Measurements from ENCODE around the gene DNAJC24.
A peak's percentile ranks its signal among the peaks of the same experiment; 100 is the strongest.

The DNAJC24 gene

DNA sequence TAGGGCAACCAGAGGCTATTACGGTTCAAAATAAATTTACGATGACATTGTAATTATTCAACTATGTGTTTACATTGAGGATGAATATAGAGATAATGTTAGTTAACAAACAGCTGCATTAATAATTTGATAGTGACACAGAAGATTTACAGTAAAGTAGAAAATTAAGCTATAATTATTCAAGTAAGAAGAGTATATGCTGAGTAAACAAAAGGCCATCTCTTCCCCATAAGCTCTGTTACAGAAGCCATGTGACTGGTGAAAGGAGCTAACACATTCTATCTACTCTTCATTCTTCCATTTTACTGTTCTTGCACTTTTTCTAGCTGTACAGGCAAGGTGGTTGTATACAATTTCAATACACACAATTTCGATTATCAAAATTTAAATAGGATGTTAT, 85.5 kb downstream of the DNAJC24 start:
- POLR2A ChIA-PET = no interaction called here
- CTCF ChIA-PET = no interaction called here
- no peak for DNase-seq (ENCODE audit: extremely low spot score)
- TF ChIP-seq SUZ12 (IDR thresholded peaks at IDR 0.05) (no peak), BHLHE40 (IDR thresholded peaks at IDR 0.05; ENCODE audit: borderline replicate concordance) (no peak), FOXM1 (IDR thresholded peaks at IDR 0.05; ENCODE audit: borderline replicate concordance) (no peak), SP1 (IDR thresholded peaks at IDR 0.05) (no peak), ZNF384 (IDR thresholded peaks at IDR 0.05) (no peak), L3MBTL2 (conservative IDR thresholded peaks at IDR 0.05) (no peak), PKNOX1 (IDR thresholded peaks at IDR 0.05) (no peak), FOXA1 (IDR thresholded peaks at IDR 0.05) (no peak)

DNA sequence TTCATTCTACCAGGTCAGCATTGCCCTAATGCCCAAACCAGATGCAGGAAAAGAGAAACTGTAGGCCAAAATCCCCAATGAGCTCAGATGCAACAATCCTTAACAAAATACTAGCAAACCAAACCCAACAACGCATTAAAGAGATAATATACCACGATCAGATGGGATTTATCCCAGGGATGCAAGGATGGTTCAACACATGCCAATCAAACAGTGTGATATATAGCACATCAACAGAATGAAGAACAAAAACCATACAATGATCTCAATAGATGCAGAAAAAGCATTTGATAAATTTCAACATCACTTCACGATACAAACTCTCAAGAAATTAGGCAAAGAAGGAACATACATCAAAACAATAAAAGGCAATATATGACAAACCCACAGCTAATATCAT, 94.8 kb downstream of the DNAJC24 start:
- TF ChIP-seq PKNOX1 (IDR thresholded peaks at IDR 0.05) = peak; percentile 77
- TF ChIP-seq FOXK2 (IDR thresholded peaks at IDR 0.05) = no peak
- POLR2A ChIA-PET = no interaction called here
- no peak for DNase-seq (ENCODE audit: extremely low spot score)

DNA sequence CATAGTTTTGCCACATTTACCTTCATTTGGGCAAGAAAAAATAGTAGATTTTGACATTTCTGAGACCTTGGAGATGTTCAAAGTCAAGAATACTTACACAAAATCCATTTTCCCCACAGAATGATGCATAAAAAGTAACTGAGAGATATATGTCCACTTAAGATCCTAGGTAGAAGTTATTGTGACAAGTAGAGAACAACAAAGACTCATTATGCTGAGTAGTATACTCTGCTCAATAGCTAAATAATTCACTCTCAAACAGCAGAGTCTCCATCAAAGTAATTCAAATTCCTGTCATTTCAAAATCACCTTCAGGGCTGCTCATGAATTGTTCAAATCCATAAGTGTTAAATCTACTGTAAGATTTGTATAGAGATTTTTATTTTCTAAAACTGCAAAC, 104.4 kb downstream of the DNAJC24 start:
- CTCF ChIA-PET = no interaction called here
- DNase-seq (ENCODE audit: extremely low spot score) = no peak
- POLR2A ChIA-PET = no interaction called here
- TF ChIP-seq PKNOX1 (IDR thresholded peaks at IDR 0.05) (no peak), FOXK2 (IDR thresholded peaks at IDR 0.05) (no peak), ARNT (IDR thresholded peaks at IDR 0.05) (no peak), NFRKB (IDR thresholded peaks at IDR 0.05) (no peak), FOXA1 (IDR thresholded peaks at IDR 0.05) (no peak), TARDBP (IDR thresholded peaks at IDR 0.05) (no peak), ELF4 (IDR thresholded peaks at IDR 0.05) (no peak), ZNF384 (IDR thresholded peaks at IDR 0.05) (no peak), HDGF (IDR thresholded peaks at IDR 0.05; ENCODE audit: borderline replicate concordance) (no peak), L3MBTL2 (conservative IDR thresholded peaks at IDR 0.05) (no peak), FOXM1 (IDR thresholded peaks at IDR 0.05; ENCODE audit: borderline replicate concordance) (no peak), CTBP1 (IDR thresholded peaks at IDR 0.05; ENCODE audit: borderline replicate concordance) (no peak), SUZ12 (IDR thresholded peaks at IDR 0.05) (no peak)

More for the DNA sequence above, 94.8 kb downstream of the DNAJC24 start:
- CTCF ChIA-PET = no interaction called here

DNA sequence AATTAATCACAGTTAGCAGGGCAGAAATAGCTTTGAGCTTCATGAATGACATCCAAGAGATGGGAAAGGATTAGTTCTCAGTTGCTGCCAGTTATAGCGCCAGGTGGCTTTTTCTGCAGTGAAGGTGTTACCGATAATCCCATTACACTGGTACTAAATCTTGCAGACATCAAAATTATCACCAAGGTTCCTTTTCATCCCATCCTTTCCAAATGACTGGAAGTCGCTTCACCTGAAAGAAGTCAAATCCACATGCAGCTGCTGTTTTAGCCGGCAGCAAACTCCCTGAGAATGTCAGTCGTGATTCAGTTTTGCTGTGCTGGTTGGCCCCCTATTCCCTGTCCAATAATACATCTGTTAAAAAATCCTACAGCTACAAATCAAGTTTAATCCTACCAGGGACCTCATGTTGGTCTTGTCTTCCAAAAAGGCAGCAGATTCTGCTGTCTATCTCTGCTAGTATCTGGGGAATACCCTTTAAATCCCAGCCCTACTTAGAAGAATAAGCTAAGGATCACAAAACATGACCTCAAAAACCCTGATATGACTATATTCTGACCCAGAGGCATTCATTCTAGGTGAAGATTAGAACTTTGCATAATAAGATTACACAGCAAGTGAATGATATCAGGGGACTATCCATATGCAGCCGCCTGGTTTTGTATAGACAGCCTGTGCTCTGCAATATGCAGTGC, 108.0 kb downstream of the DNAJC24 start:
- TF ChIP-seq HDGF (IDR thresholded peaks at IDR 0.05; ENCODE audit: borderline replicate concordance) = no peak
- TF ChIP-seq FOXM1 (IDR thresholded peaks at IDR 0.05; ENCODE audit: borderline replicate concordance) = no peak
- no peak for TF ChIP-seq BHLHE40 (IDR thresholded peaks at IDR 0.05; ENCODE audit: borderline replicate concordance)
- TF ChIP-seq L3MBTL2 (conservative IDR thresholded peaks at IDR 0.05) = no peak
- TF ChIP-seq ZNF384 (IDR thresholded peaks at IDR 0.05) = no peak
- TF ChIP-seq LEF1 (IDR thresholded peaks at IDR 0.05; ENCODE audit: borderline replicate concordance) = no peak
- TF ChIP-seq PKNOX1 (IDR thresholded peaks at IDR 0.05) = no peak
- no peak for TF ChIP-seq ELF4 (IDR thresholded peaks at IDR 0.05)
- no peak for TF ChIP-seq NFRKB (IDR thresholded peaks at IDR 0.05)
- TF ChIP-seq CTBP1 (IDR thresholded peaks at IDR 0.05; ENCODE audit: borderline replicate concordance) = no peak
- no peak for TF ChIP-seq SUZ12 (IDR thresholded peaks at IDR 0.05)
- no peak for DNase-seq (ENCODE audit: extremely low spot score)
- CTCF ChIA-PET = interaction anchor here (0.6 kb wide), 1 partner anchor 17 kb away, joined by 3 read pairs; no protein-coding TSS in a partner anchor
- POLR2A ChIA-PET = no interaction called here

- CTCF ChIA-PET = no interaction called here
- no peak for DNase-seq (ENCODE audit: extremely low spot score)
- POLR2A ChIA-PET = no interaction called here
- no peak for TF ChIP-seq CTBP1 (IDR thresholded peaks at IDR 0.05; ENCODE audit: borderline replicate concordance)
These were observed 108.5 kb downstream of the DNAJC24 start for GRCh38 chr11:31478223-31478590.

- ChIA-PET CTCF (no interaction called here), POLR2A (no interaction called here)
- no peak for DNase-seq (ENCODE audit: extremely low spot score)
- TF ChIP-seq SUZ12 (IDR thresholded peaks at IDR 0.05) (no peak), L3MBTL2 (conservative IDR thresholded peaks at IDR 0.05) (no peak), ZNF384 (IDR thresholded peaks at IDR 0.05) (no peak), ARNT (IDR thresholded peaks at IDR 0.05) (no peak), ELF4 (IDR thresholded peaks at IDR 0.05) (no peak), FOXA1 (IDR thresholded peaks at IDR 0.05) (no peak), HDGF (IDR thresholded peaks at IDR 0.05; ENCODE audit: borderline replicate concordance) (no peak), TARDBP (IDR thresholded peaks at IDR 0.05) (no peak), BHLHE40 (IDR thresholded peaks at IDR 0.05; ENCODE audit: borderline replicate concordance) (no peak), LEF1 (IDR thresholded peaks at IDR 0.05; ENCODE audit: borderline replicate concordance) (no peak), SP1 (IDR thresholded peaks at IDR 0.05) (no peak), FOXK2 (IDR thresholded peaks at IDR 0.05) (no peak), FOXM1 (IDR thresholded peaks at IDR 0.05; ENCODE audit: borderline replicate concordance) (no peak), CTBP1 (IDR thresholded peaks at IDR 0.05; ENCODE audit: borderline replicate concordance) (no peak), PKNOX1 (IDR thresholded peaks at IDR 0.05) (no peak), NFRKB (IDR thresholded peaks at IDR 0.05) (no peak)
These were observed 109.4 kb downstream of the DNAJC24 start for GRCh38 chr11:31479066-31479465.
